IPS-20b (cell line): ENCODE data around the gene PNLIPRP3.
"Not testable (repeated sequence)": the region's sequence is repeated elsewhere in the genome, so short reads cannot be mapped to it uniquely, and the experiment has no call there.

Source experiments
- H3K27ac ChIP-seq: one replicate; pipeline ENCODE4 v1.5.1; 2013; ENCODE audit warnings: low read length
- H3K27me3 ChIP-seq: 2 replicates; pipeline ENCODE4 v1.6.1; 2013; ENCODE audit warnings: mild to moderate bottlenecking, low read length, inconsistent platforms; ENCODE audit not compliant: insufficient read depth
- H3K36me3 ChIP-seq: 2 replicates; pipeline ENCODE4 v1.6.1; 2013; ENCODE audit warnings: low read depth, mild to moderate bottlenecking, inconsistent platforms, low read length, moderate library complexity; ENCODE audit not compliant: insufficient read depth
- H3K4me1 ChIP-seq: 2 replicates; pipeline ENCODE4 v1.6.1; 2013; ENCODE audit warnings: mild to moderate bottlenecking, control low read depth, inconsistent platforms, low read length, moderate library complexity; ENCODE audit not compliant: insufficient read depth
- H3K4me3 ChIP-seq: 2 replicates; pipeline ENCODE4 v1.5.1; 2013; ENCODE audit warnings: mild to moderate bottlenecking, low read length, inconsistent platforms
- H3K9ac ChIP-seq: 2 replicates; pipeline ENCODE4 v1.6.1; 2013; ENCODE audit warnings: low read depth, mild to moderate bottlenecking, inconsistent platforms, low read length, moderate library complexity
- H3K9me3 ChIP-seq: 2 replicates; pipeline ENCODE4 v1.6.1; 2013; ENCODE audit warnings: mild to moderate bottlenecking, low read depth, low read length, inconsistent platforms; ENCODE audit not compliant: insufficient read depth

The PNLIPRP3 gene

GRCh38 chr10:116427671-116428070, at the start of gene PNLIPRP3:
TSS of gene PNLIPRP3 (plus strand) at chr10:116427847. CDS start at chr10:116428013, 166 bp downstream.
- Histone ChIP-seq H3K9me3 (no peaks in the 10 kb centered on the region), H3K27me3 (no peaks in the 10 kb centered on the region), H3K27ac (no peak within 1 kb of the TSS), H3K4me3 (no peak within 1 kb of the TSS), H3K36me3 (no peaks in the 10 kb centered on the region), H3K9ac (no peak within 1 kb of the TSS), H3K4me1 (no peaks in the 10 kb centered on the region)

- 0 out of 2 replicates have a peak, but pooled peaks cover 3% of the 10 kb centered on the region for H3K4me1 ChIP-seq
- no peaks in the 10 kb centered on the region for H3K27me3 ChIP-seq
- no peak overlapping the region for H3K27ac ChIP-seq
- no peaks in the 10 kb centered on the region for H3K36me3 ChIP-seq
- no peak overlapping the region for H3K9ac ChIP-seq
- H3K9me3 ChIP-seq, result no peaks in the 10 kb centered on the region
- no peak overlapping the region for H3K4me3 ChIP-seq
Measured at GRCh38 chr10:116382290-116382689, 45.4 kb upstream of the PNLIPRP3 start.

- H3K4me3 ChIP-seq, result no peak overlapping the region
- no peaks in the 10 kb centered on the region for H3K27me3 ChIP-seq
Measured at GRCh38 chr10:116385311-116385710, 42.3 kb upstream of the PNLIPRP3 start.

DNA sequence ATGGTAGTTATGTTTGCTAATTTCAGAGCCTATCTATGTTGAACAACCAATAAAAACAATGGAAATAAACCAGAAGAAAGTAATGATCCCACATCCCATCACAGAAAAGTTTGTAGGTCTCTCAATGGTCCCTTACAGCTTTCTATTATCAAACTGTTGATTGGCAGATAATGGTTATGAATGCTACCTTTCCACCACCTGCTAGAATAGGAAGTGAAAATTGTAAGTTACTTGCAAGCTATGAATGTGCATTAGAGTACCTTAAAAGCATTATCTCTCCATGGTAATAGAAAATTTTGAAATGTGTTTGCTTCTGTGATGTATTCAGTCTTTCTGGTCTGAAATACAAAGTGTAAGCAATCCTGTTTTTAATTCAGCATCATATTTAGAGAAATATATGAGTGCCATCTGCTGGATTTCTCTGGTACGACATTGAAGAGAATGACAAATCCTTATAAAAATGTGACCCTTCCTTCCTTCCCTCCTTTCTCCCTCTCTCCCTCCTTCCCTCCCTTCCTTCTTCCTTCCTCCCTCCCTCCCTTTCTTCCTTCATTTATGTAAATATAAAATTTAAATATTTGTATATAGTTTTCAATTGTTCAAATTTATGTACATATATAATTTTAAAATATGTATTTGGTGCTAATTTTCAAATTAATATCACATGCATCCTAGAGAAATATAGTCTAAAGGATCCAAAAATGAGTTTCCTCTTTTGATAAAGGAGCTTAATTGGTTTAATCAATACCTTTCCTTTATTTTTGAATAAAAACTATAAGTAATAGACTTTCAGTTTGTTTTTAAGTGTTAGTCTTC, 41.4 kb upstream of the PNLIPRP3 start:
- Histone ChIP-seq H3K36me3 (no peaks in the 10 kb centered on the region), H3K9me3 (no peaks in the 10 kb centered on the region), H3K4me1 (peaks cover 8% of the 10 kb centered on the region; the same call in 1 of the 2 replicates), H3K4me3 (no peak overlapping the region), H3K27ac (no peak overlapping the region), H3K9ac (no peak overlapping the region), H3K27me3 (no peaks in the 10 kb centered on the region)

More at GRCh38 chr10:116385311-116385710, 42.3 kb upstream of the PNLIPRP3 start:
- Histone ChIP-seq H3K36me3 (no peaks in the 10 kb centered on the region), H3K27ac (no peak overlapping the region), H3K9me3 (no peaks in the 10 kb centered on the region), H3K4me1 (peaks cover 8% of the 10 kb centered on the region; the same call in 1 of the 2 replicates), H3K9ac (no peak overlapping the region)

- H3K4me3 ChIP-seq, H3K27ac ChIP-seq, H3K36me3 ChIP-seq, H3K9me3 ChIP-seq, H3K4me1 ChIP-seq, H3K27me3 ChIP-seq, H3K9ac ChIP-seq: not testable (repeated sequence)
Measured at GRCh38 chr10:116393246-116393831, 34.3 kb upstream of the PNLIPRP3 start.

- H3K36me3 ChIP-seq, result no peaks in the 10 kb centered on the region
- H3K9ac ChIP-seq, result no peak overlapping the region
- no peaks in the 10 kb centered on the region for H3K9me3 ChIP-seq
- H3K4me3 ChIP-seq, result no peak overlapping the region
- H3K4me1 ChIP-seq, result 0 out of 2 replicates have a peak, but pooled peaks cover 4% of the 10 kb centered on the region
- no peaks in the 10 kb centered on the region for H3K27me3 ChIP-seq
- no peak overlapping the region for H3K27ac ChIP-seq
Measured at GRCh38 chr10:116395223-116395985, 32.2 kb upstream of the PNLIPRP3 start.

GRCh38 chr10:116398224-116398623, 29.4 kb upstream of the PNLIPRP3 start:
- no peak overlapping the region for H3K9ac ChIP-seq
- H3K27me3 ChIP-seq, result no peaks in the 10 kb centered on the region
- no peak overlapping the region for H3K4me3 ChIP-seq
- H3K9me3 ChIP-seq, result no peaks in the 10 kb centered on the region
- H3K4me1 ChIP-seq, result 0 out of 2 replicates have a peak, but pooled peaks cover 4% of the 10 kb centered on the region
- H3K27ac ChIP-seq, result no peak overlapping the region
- H3K36me3 ChIP-seq, result no peaks in the 10 kb centered on the region

DNA sequence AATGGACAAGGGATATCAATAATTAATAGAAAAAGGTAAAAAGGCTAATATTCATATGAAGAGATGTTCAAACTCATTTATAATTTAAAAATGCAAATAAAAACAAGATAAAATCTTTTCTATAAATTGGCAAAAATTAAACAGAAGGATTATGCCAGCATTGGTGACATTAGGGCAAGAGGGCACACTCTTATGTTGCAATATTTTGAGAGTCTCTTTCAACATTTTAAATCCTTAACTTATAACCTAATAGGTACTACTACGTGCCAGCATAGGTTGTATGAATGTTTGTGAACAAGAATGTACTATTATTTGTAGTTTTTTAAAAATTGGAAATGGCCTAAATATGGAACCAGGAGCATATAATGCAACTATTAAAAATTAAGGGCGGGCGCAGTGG, 24.8 kb upstream of the PNLIPRP3 start:
- Histone ChIP-seq H3K9ac (no peak overlapping the region), H3K4me3 (no peak overlapping the region), H3K36me3 (no peaks in the 10 kb centered on the region), H3K27ac (no peak overlapping the region), H3K4me1 (0 out of 2 replicates have a peak, but pooled peaks cover 4% of the 10 kb centered on the region), H3K9me3 (no peaks in the 10 kb centered on the region), H3K27me3 (no peaks in the 10 kb centered on the region)

DNA sequence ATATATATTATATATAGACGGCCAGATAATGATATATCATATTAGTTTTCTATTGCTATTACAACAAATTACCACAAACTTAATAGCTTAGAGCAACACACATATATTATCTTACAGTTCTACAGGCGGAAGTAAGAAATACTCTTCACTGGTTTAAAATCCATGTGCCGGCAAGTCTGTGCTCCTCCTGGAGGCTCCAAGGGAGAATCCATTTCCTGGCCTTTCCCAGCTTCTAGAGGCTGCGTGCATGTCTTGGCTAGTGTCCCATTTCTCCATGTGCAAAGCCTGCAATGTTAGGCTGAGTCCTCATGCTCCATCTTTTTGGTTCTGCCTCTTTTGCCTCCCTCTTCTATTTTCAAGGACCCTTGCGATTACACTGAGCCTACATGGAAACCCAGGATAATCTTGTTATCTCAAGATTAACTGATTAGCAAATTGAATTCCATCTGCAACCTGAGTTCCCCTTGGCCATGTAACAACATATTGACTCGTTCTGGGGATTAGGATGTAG, 23.9 kb upstream of the PNLIPRP3 start:
- Histone ChIP-seq H3K4me3 (no peak overlapping the region), H3K36me3 (no peaks in the 10 kb centered on the region), H3K9me3 (no peaks in the 10 kb centered on the region), H3K27ac (no peak overlapping the region), H3K9ac (no peak overlapping the region), H3K27me3 (no peaks in the 10 kb centered on the region), H3K4me1 (no peaks in the 10 kb centered on the region)

GRCh38 chr10:116408719-116409118, 18.9 kb upstream of the PNLIPRP3 start:
- Histone ChIP-seq H3K9ac (no peak overlapping the region), H3K36me3 (no peaks in the 10 kb centered on the region), H3K27ac (no peak overlapping the region), H3K4me3 (no peak overlapping the region), H3K4me1 (no peaks in the 10 kb centered on the region), H3K9me3 (no peaks in the 10 kb centered on the region), H3K27me3 (no peaks in the 10 kb centered on the region)

- no peak overlapping the region for H3K4me3 ChIP-seq
- no peaks in the 10 kb centered on the region for H3K9me3 ChIP-seq
- no peaks in the 10 kb centered on the region for H3K4me1 ChIP-seq
- no peaks in the 10 kb centered on the region for H3K36me3 ChIP-seq
- no peaks in the 10 kb centered on the region for H3K27me3 ChIP-seq
- no peak overlapping the region for H3K9ac ChIP-seq
- no peak overlapping the region for H3K27ac ChIP-seq
Measured at GRCh38 chr10:116410351-116410750, 17.3 kb upstream of the PNLIPRP3 start.
